ENCODE results near the gene PRKCQ.

PRKCQ gene

GRCh38 chr10:6602026-6602699 lies 22.1 kb upstream of the PRKCQ start:
- Histone ChIP-seq H3K27me3 (replicated peaks; ENCODE audit: control insufficient read depth, insufficient read depth, low read length) (no peaks in the 10 kb centered on the region), H3K36me3 (ENCODE audit: control insufficient read depth, insufficient read depth, low read length) (no peaks in the 10 kb centered on the region), H3K4me3 (replicated peaks; ENCODE audit: low read depth, low read length) (no peak overlapping the region)
- TF ChIP-seq CTCF (IDR thresholded peaks at IDR 0.05; ENCODE audit: insufficient read depth, low read length, poor library complexity, severe bottlenecking), result no peak
- DNase-seq (ENCODE audit: extremely low read depth, insufficient read length), result no peak

DNA sequence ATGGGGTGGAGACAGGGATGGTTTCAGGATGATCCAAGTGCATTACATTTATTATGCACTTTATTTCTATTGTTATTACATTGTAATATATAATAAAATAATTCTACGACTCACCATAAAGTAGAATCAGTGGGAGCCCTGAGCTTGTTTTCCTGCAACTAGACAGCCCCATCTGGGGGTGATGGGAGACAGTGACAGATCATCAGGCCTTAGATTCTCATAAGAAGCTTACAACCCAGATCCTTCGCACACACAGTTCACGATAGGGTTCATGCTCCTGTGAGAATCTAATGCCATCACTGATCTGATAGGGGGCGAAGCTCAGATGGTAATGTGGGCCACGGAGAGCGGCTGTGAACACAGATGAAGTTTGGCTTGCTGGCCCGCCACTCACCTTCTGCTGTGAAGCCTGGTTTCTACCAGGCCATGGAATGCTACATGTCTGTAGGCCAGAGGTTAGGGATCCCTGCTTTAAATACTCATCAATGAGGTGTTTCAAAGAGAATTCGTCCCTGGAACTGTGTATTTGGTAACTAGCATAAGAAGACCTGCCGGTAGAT lies 21.2 kb upstream of the PRKCQ start:
- no peak for DNase-seq (ENCODE audit: extremely low read depth, insufficient read length)
- Histone ChIP-seq H3K4me3 (replicated peaks; ENCODE audit: low read depth, low read length) (no peak overlapping the region), H3K27me3 (replicated peaks; ENCODE audit: control insufficient read depth, insufficient read depth, low read length) (no peaks in the 10 kb centered on the region), H3K36me3 (ENCODE audit: control insufficient read depth, insufficient read depth, low read length) (no peaks in the 10 kb centered on the region)
- no peak for TF ChIP-seq CTCF (IDR thresholded peaks at IDR 0.05; ENCODE audit: insufficient read depth, low read length, poor library complexity, severe bottlenecking)

DNA sequence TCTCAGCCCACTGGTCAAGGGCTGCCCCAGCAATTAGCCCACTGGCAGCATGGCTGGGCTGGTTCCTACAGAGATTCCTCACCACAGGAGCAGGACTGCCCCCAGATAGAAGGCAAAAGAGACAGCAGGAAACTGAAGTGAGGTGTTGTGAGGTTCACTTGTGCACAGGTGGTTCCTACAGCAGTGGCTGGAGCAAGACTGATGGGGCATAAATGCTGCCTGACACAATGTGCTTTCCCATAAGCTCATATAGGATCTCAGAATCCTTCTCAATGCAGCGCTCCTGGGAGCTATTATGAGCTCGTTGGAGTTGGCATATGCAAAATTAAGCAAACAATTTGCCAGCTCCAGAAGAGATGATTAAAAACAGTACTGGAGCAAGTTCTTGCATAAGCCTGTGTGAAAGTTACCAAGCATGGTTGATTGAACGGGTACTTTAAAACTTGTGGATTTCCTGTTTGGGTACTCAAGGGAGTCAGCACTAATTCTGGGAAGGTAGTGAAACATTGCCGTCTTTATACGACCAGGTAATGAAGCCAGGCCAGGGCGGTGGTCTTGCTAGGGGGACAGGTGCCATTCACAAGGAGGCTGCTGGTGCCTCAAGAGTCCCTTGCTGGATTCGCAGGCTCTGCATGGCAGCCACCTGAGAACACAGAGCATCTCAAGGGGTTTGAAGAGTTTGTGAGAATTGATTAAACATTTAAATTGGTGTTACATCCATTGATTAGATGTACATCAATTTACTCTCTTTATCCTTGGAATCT lies 20.3 kb upstream of the PRKCQ start:
- no peaks in the 10 kb centered on the region for H3K36me3 ChIP-seq (ENCODE audit: control insufficient read depth, insufficient read depth, low read length)
- no peak for DNase-seq (ENCODE audit: extremely low read depth, insufficient read length)
- H3K4me3 ChIP-seq (replicated peaks; ENCODE audit: low read depth, low read length), result no peak overlapping the region
- no peaks in the 10 kb centered on the region for H3K27me3 ChIP-seq (replicated peaks; ENCODE audit: control insufficient read depth, insufficient read depth, low read length)
- TF ChIP-seq CTCF (IDR thresholded peaks at IDR 0.05; ENCODE audit: insufficient read depth, low read length, poor library complexity, severe bottlenecking), result no peak

GRCh38 chr10:6598679-6599078 lies 18.6 kb upstream of the PRKCQ start:
- no peak for TF ChIP-seq CTCF (IDR thresholded peaks at IDR 0.05; ENCODE audit: insufficient read depth, low read length, poor library complexity, severe bottlenecking)
- Histone ChIP-seq H3K36me3 (ENCODE audit: control insufficient read depth, insufficient read depth, low read length) (no peaks in the 10 kb centered on the region), H3K4me3 (replicated peaks; ENCODE audit: low read depth, low read length) (no peak overlapping the region), H3K27me3 (replicated peaks; ENCODE audit: control insufficient read depth, insufficient read depth, low read length) (no peaks in the 10 kb centered on the region)
- DNase-seq (ENCODE audit: extremely low read depth, insufficient read length), result no peak

GRCh38 chr10:6597478-6597877 lies 17.4 kb upstream of the PRKCQ start:
- Histone ChIP-seq H3K4me3 (replicated peaks; ENCODE audit: low read depth, low read length) (no peak overlapping the region), H3K36me3 (ENCODE audit: control insufficient read depth, insufficient read depth, low read length) (no peaks in the 10 kb centered on the region), H3K27me3 (replicated peaks; ENCODE audit: control insufficient read depth, insufficient read depth, low read length) (no peaks in the 10 kb centered on the region)
- no peak for TF ChIP-seq CTCF (IDR thresholded peaks at IDR 0.05; ENCODE audit: insufficient read depth, low read length, poor library complexity, severe bottlenecking)
- DNase-seq (ENCODE audit: extremely low read depth, insufficient read length), result no peak
